Mammary epithelial cell (primary cell): ENCODE data around the gene TCF4.

Source experiments
- EZH2 ChIP-seq: IDR thresholded peaks from 2 replicates; pipeline ENCODE4 v1.6.1; 2012; ENCODE audit warnings: low read length, inconsistent platforms, borderline replicate concordance
- TF ChIP-seq, protein P1 (sequence below), 2 donors: IDR thresholded peaks in 1 of 2; conservative IDR thresholded peaks in 1 of 2; 2 replicates each; pipeline ENCODE4 v1.5.1; 2011 to 2012; ENCODE audit warnings: inconsistent platforms in 2 of 2, low read length in 2 of 2, mild to moderate bottlenecking in 2 of 2, control low read depth in 1 of 2, low read depth in 1 of 2; ENCODE audit not compliant: insufficient read depth in 1 of 2; ENCODE audit errors: extremely low read depth in 1 of 2

DNA sequence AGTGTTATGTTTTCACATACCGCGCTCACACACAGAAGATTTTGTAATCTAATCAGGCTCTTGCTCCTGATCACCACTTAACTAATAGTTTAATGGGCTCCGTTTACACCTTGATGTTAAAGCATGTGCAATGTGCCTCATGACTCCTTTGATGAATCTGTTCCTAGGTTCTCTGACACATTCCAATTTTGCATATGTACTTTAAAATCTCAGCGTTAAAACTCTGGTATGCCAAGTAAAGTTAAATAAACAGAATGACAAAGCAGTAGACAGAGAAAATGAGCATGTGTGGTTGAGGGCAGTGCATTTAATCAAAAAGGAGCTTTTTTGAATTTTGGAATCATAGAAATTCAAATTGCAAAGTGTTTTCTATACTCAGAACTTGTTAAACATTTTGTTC lies 96.4 kb downstream of the TCF4 start:
- TF ChIP-seq, protein P1, sequence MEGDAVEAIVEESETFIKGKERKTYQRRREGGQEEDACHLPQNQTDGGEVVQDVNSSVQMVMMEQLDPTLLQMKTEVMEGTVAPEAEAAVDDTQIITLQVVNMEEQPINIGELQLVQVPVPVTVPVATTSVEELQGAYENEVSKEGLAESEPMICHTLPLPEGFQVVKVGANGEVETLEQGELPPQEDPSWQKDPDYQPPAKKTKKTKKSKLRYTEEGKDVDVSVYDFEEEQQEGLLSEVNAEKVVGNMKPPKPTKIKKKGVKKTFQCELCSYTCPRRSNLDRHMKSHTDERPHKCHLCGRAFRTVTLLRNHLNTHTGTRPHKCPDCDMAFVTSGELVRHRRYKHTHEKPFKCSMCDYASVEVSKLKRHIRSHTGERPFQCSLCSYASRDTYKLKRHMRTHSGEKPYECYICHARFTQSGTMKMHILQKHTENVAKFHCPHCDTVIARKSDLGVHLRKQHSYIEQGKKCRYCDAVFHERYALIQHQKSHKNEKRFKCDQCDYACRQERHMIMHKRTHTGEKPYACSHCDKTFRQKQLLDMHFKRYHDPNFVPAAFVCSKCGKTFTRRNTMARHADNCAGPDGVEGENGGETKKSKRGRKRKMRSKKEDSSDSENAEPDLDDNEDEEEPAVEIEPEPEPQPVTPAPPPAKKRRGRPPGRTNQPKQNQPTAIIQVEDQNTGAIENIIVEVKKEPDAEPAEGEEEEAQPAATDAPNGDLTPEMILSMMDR (conservative IDR thresholded peaks at IDR 0.05 in 1 of 2, IDR thresholded peaks at IDR 0.05 in 1 of 2; ENCODE audit: extremely low read depth in 1 of 2, insufficient read depth in 1 of 2, low read depth in 1 of 2, low read length in 2 of 2), result no peak
- TF ChIP-seq EZH2, result no peak
